HG03378 (cell line): Measurements from ENCODE around the gene ABCA5.
"Not testable (repeated sequence)": the region's sequence is repeated elsewhere in the genome, so short reads cannot be mapped to it uniquely, and the experiment has no call there.

Source experiments
- ATAC-seq: cut with Tn5 transposase; IDR thresholded peaks from one replicate; pipeline ENCODE4 v1.9.1; 2021; ENCODE audit warnings: mild to moderate bottlenecking, moderate library complexity; ENCODE audit not compliant: unreplicated experiment

ABCA5 gene

DNA sequence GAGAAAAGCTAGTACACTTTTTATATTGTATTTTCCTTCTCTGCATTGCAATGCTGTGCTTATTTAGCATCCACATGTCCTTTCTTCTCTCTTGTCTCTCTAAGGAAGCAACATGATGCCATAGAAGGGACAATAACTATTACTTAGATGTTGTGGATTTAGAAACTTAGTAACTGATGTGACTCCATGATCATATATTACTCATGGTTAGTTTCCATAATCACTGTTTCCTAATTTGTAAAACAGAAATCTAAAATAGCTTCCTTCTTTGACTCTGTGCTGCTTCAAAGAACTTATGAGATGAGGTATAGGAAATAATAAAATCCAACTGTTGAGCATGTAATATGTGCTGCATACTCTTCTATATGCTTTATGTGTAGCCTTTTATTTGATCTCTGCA is 6.6 kb upstream of the ABCA5 start:
- no peak for ATAC-seq

GRCh38 chr17:69331756-69332155 is 4.8 kb upstream of the ABCA5 start:
- ATAC-seq, result no peak

- peak; percentile 18 for ATAC-seq
These were observed 415 bp downstream of the ABCA5 start for GRCh38 chr17:69326377-69327059.

GRCh38 chr17:69325518-69326376 is 1.2 kb downstream of the ABCA5 start:
- no peak for ATAC-seq

- no peak for ATAC-seq
These were observed 3.1 kb downstream of the ABCA5 start for GRCh38 chr17:69323806-69324205.

GRCh38 chr17:69320908-69321238 is 6.1 kb downstream of the ABCA5 start:
- ATAC-seq, result no peak

DNA sequence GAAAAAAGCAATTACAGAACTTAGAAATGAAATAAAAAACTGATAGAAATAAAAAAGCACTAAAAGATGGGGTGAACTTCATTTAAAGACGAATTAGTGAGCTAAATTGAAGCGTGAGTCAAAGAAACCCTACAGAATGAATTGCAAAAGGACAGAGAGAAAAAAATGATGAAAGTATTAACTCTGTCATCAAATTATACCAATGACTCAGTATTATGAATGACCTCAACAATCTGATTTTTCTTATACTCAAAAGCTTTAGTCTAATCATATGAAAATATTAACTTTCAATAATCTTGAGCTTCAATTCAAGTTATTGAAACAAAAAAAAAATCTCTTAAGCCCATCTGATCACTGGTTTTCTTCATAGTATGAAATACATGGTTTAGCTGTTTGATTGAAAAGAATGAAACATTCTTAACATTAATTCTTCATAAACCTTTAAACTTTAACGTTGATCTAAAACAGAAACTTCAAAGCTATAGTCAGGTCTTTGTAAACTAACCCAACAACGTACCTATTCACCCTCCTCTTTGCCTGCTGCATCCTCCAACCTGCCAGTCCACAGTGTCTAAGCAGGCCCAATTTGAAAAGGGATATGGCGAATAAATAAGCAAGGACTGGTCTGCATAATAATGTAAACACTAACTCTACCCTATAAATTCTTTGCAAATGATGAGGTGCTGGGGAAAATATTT is 6.6 kb downstream of the ABCA5 start:
- ATAC-seq, result no peak

- no peak for ATAC-seq
These were observed 9.3 kb downstream of the ABCA5 start for GRCh38 chr17:69317625-69318024.

DNA sequence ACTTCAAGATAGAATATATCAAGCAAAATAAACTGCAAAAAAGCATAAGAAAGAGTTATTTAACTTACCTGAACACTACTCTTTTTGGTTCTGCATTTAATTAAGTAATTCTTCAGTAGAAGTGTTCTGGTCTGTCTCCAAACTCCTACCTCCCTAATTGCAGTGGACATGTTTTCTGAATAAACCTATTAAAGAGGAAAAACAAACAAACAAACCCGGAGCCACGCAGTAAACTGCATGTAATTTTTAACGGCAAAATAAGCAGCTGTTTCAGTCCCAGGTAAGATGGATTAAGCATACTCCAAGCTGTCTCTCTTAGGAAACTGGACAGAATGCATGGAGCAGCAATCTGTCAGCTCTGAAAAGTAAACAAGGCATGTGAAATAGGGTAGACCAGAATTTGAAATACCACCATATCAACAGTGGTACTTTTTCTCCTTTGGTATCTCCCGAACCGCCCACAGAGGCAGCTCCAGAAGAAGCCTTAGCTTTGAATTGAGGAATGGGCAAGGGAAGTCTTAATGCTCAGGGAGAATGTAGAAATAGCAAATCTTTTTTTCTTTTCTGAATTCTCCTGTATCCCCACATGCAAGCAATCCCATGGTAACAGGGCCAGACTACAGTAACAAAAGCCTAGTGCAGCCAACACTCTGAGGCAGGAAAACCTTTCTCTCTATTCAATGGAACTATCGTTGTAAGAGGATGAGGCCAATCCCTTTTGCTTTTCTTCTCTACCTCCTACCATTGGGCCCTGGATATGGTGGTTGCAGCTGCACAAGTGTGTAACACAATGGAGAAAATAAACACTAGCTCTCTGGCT is 12.5 kb downstream of the ABCA5 start:
- ATAC-seq, result no peak

GRCh38 chr17:69305177-69305576 is 21.8 kb downstream of the ABCA5 start:
- no peak for ATAC-seq

DNA sequence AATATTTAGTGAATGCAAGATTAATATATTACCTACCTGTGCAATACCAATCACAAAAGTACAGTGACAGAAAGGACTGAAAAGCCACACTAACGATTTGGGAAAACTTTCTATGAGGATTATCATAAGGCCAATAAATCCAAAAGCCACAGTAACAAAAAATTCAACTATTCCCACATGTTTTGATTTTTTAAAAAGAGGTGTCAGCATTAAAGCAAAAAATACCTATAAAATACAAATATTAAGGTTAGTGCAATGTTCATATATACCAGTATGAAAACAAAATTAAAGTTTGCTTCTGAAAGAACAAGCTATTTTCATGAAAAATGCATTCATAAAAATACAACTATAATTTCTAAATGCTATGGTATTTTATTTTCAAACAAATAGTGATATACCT is 24.3 kb downstream of the ABCA5 start:
- ATAC-seq, result no peak

DNA sequence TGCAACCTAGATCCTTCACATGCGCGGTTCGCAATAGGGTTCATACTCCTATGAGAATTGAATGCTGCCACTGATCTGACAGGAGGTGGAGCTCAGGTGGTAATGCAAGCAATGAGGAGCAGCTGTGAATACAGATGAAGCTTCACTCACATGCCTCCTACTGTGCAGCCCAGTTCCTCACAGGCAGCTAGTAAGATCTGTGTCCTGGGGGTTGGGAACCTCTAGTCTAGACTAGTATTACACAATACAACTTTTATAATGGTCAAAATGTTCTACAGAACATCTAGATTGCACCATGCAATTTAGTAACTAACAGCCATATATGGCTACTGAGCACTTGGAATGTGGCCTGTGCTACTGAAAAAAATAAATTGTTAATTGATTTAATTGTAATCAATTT is 26.7 kb downstream of the ABCA5 start:
- no peak for ATAC-seq

GRCh38 chr17:69298120-69298722 is 28.7 kb downstream of the ABCA5 start:
- ATAC-seq, result not testable (repeated sequence)

GRCh38 chr17:69287168-69287567 is 39.8 kb downstream of the ABCA5 start:
- no peak for ATAC-seq

GRCh38 chr17:69286257-69286656 is 40.7 kb downstream of the ABCA5 start:
- ATAC-seq, result no peak

- no peak for ATAC-seq
These were observed 42.3 kb downstream of the ABCA5 start for GRCh38 chr17:69284646-69285045.

GRCh38 chr17:69282002-69282401 is 44.9 kb downstream of the ABCA5 start:
- ATAC-seq, result no peak

GRCh38 chr17:69276279-69276678 is 50.7 kb downstream of the ABCA5 start:
- ATAC-seq, result not testable (repeated sequence)

DNA sequence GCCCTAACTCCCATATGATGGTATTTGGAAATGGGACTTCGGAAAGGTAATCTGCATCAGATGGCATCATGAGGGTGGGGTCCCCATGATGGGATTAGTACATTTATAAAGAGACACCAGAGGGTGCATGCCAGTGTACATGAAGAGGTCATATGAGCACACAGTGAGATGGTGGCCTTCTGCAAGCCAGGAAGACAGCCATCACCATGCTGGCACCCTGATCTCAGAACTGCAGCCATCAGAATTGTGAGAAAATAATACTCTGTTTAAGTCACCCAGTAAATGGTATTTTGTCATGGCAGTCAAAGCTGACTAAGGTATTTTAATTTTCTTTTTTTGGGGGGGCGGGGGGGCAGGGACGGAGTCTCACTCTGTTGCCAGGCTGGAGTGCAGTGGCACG is 51.2 kb downstream of the ABCA5 start:
- no peak for ATAC-seq

DNA sequence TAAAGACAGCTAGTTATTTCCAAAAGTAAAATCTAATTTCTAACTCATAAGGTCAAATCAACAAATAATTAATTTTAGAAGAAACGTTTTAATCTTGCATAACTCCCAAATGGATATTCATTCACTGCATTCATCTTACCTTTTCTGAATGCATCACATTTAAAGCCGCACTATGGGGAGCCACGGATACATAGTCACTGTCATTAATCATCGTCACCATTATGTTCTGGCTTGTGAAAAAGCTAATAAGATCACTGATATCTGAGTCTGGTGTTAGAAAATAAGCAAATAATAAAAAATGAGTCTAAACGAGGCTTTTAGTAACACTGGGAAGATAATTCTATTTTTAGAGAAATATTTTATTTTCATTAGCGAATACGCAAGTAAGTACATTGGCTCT is 55.9 kb downstream of the ABCA5 start:
- ATAC-seq, result no peak
